ENCODE measurements around the gene LKAAEAR1. TPM values are rescaled to one million over a fixed set of nuclear protein-coding genes. Genes with fewer than 3 reads are reported as not detected.

LKAAEAR1 gene
- total and polyA plus RNA-seq, 2 of the 4 experiments (the other 2 are of a cell fraction): 0.21 TPM; not detected in 1

GRCh38 chr20:64056889-64057627, 27.1 kb downstream of the LKAAEAR1 start:
- H3K18ac ChIP-seq (ENCODE audit: low read depth, low read length): no peak overlapping the region
- no peak overlapping the region for H2BK120ac ChIP-seq (ENCODE audit: low read depth, low read length)
- peaks cover 6% of the 10 kb centered on the region for H3K4me1 ChIP-seq (ENCODE audit: control insufficient read depth, insufficient read depth, low read length)
- H4K20me1 ChIP-seq (ENCODE audit: insufficient read depth, low read length): no peaks in the 10 kb centered on the region
- H2BK15ac ChIP-seq (ENCODE audit: low read depth, low read length): no peak overlapping the region
- dilution Hi-C loops (cut with HindIII; ENCODE audit: low sequenced_read_pairs, unreplicated experiment): no loop called here
- no peak for DNase-seq
- H2AK5ac ChIP-seq (ENCODE audit: low read depth, low read length): no peak overlapping the region
- CTCF ChIA-PET: interaction anchor here (1.8 kb wide), 1 partner anchor 12 kb away, joined by 6 read pairs; no protein-coding TSS in a partner anchor
- ATAC-seq (ENCODE audit: low read depth): no peak
- POLR2A ChIA-PET (ENCODE audit: unreplicated experiment): no interaction called here
- peaks cover under 1 to 2% of the 10 kb centered on the region in 2 experiments; a peak in 3 of 4 replicates for H3K79me1 ChIP-seq (ENCODE audit: low read depth in 1 of 2, low read length in 2 of 2)
- H3K9me3 ChIP-seq (ENCODE audit: control insufficient read depth, insufficient read depth, low read length): no peaks in the 10 kb centered on the region
- H3K9ac ChIP-seq (ENCODE audit: low read depth, low read length): no peak overlapping the region
- no peak overlapping the region for H2BK20ac ChIP-seq (ENCODE audit: low read depth, low read length)
- peaks cover 2% of the 10 kb centered on the region for H3K9me1 ChIP-seq (ENCODE audit: insufficient read depth, low read length)
- peaks cover 7% of the 10 kb centered on the region; the same call in 1 of the 2 replicates for H3K27me3 ChIP-seq (ENCODE audit: control insufficient read depth, insufficient read depth, low read length)
- 78% methylated on average over 36 of the region's 39 CpGs; no CpG with 5 or more reads in 1 of the 2 experiments for WGBS, 2 experiments (ENCODE audit: extremely low coverage in 2 of 2, insufficient read length in 1 of 2)
- no peak overlapping the region for H3K27ac ChIP-seq (ENCODE audit: insufficient read depth, low read length)
- in situ Hi-C loops (cut with MboI; ENCODE audit: low sequenced_read_pairs): no loop called here
- no peak overlapping the region for H3K14ac ChIP-seq (replicated peaks; ENCODE audit: low read depth, low read length)
- no peaks in the 10 kb centered on the region for H3K36me3 ChIP-seq (ENCODE audit: control insufficient read depth, insufficient read depth, low read length)
- H3K4ac ChIP-seq (ENCODE audit: low read depth, low read length): no peak overlapping the region
- H4K91ac ChIP-seq (ENCODE audit: insufficient read depth, low read depth, low read length): no peak overlapping the region
- no TSS peak for BruUV-seq (replicated peaks)
- H2AK9ac ChIP-seq (replicated peaks; ENCODE audit: low read depth, low read length, poor library complexity): peak overlapping the region; percentile 56
- H4K5ac ChIP-seq (ENCODE audit: low read depth, low read length): no peak overlapping the region
- no peak overlapping the region for H3K4me3 ChIP-seq (ENCODE audit: insufficient read depth, low read depth, low read length)
- no peak overlapping the region for H3K23ac ChIP-seq (ENCODE audit: low read depth, low read length)
- intact Hi-C loops (cut with micrococcal nuclease): loop anchor here (2.0 to 5.0 kb wide), 4 partner anchors 18 to 520 kb away; partner anchors contain the start of genes PRPF6 and PTK6
- peak overlapping the region; percentile 64 for H2AFZ ChIP-seq (replicated peaks; ENCODE audit: low read length, poor library complexity)
- H3K4me2 ChIP-seq (ENCODE audit: low read depth, low read length): no peak overlapping the region
- H4K8ac ChIP-seq (ENCODE audit: low read depth in 2 of 2, low read length in 2 of 2): no peak overlapping the region
- no peak overlapping the region for H3K56ac ChIP-seq (ENCODE audit: extremely low read depth, insufficient read depth, low read length)
- no peak overlapping the region for H2BK5ac ChIP-seq (ENCODE audit: low read depth, low read length, poor library complexity, severe bottlenecking)
- TF ChIP-seq SMC3 (IDR thresholded peaks at IDR 0.05; ENCODE audit: low read depth, low read length) (no peak), USF2 (IDR thresholded peaks at IDR 0.05; ENCODE audit: low read depth, low read length) (no peak), RAD21 (IDR thresholded peaks at IDR 0.05; ENCODE audit: low read length) (no peak), CHD1 (IDR thresholded peaks at IDR 0.05; ENCODE audit: low read depth, low read length) (no peak), RCOR1 (IDR thresholded peaks at IDR 0.05; ENCODE audit: insufficient replicate concordance, low read length) (no peak), CEBPB (IDR thresholded peaks at IDR 0.05; ENCODE audit: low read depth, low read length) (no peak), MAFK (IDR thresholded peaks at IDR 0.05; ENCODE audit: low read depth, low read length) (no peak), MAZ (IDR thresholded peaks at IDR 0.05; ENCODE audit: borderline replicate concordance, low read depth, low read length) (no peak), MXI1 (IDR thresholded peaks at IDR 0.05; ENCODE audit: borderline replicate concordance, low read depth, low read length) (no peak), RFX5 (IDR thresholded peaks at IDR 0.05; ENCODE audit: low read depth, low read length) (no peak), BHLHE40 (IDR thresholded peaks at IDR 0.05; ENCODE audit: low read depth, low read length) (no peak), FOS (IDR thresholded peaks at IDR 0.05; ENCODE audit: low read depth, low read length) (no peak), POLR2A (IDR thresholded peaks at IDR 0.05; ENCODE audit: low read depth, low read length) (no peak)
- TF ChIP-seq, protein P1, sequence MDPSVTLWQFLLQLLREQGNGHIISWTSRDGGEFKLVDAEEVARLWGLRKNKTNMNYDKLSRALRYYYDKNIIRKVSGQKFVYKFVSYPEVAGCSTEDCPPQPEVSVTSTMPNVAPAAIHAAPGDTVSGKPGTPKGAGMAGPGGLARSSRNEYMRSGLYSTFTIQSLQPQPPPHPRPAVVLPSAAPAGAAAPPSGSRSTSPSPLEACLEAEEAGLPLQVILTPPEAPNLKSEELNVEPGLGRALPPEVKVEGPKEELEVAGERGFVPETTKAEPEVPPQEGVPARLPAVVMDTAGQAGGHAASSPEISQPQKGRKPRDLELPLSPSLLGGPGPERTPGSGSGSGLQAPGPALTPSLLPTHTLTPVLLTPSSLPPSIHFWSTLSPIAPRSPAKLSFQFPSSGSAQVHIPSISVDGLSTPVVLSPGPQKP (IDR thresholded peaks at IDR 0.05; ENCODE audit: borderline replicate concordance, low read depth, low read length): no peak
- TF ChIP-seq, protein P2, sequence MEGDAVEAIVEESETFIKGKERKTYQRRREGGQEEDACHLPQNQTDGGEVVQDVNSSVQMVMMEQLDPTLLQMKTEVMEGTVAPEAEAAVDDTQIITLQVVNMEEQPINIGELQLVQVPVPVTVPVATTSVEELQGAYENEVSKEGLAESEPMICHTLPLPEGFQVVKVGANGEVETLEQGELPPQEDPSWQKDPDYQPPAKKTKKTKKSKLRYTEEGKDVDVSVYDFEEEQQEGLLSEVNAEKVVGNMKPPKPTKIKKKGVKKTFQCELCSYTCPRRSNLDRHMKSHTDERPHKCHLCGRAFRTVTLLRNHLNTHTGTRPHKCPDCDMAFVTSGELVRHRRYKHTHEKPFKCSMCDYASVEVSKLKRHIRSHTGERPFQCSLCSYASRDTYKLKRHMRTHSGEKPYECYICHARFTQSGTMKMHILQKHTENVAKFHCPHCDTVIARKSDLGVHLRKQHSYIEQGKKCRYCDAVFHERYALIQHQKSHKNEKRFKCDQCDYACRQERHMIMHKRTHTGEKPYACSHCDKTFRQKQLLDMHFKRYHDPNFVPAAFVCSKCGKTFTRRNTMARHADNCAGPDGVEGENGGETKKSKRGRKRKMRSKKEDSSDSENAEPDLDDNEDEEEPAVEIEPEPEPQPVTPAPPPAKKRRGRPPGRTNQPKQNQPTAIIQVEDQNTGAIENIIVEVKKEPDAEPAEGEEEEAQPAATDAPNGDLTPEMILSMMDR (conservative IDR thresholded peaks at IDR 0.05; ENCODE audit: low read depth, low read length): no peak
